Measurements from ENCODE around the gene ARHGEF7. TPM values are rescaled to one million over a fixed set of nuclear protein-coding genes. Genes with fewer than 3 reads are reported as not detected.

The ARHGEF7 gene
- total RNA-seq, 2 donors from 2014 or later: 78.8 to 104 TPM

DNA sequence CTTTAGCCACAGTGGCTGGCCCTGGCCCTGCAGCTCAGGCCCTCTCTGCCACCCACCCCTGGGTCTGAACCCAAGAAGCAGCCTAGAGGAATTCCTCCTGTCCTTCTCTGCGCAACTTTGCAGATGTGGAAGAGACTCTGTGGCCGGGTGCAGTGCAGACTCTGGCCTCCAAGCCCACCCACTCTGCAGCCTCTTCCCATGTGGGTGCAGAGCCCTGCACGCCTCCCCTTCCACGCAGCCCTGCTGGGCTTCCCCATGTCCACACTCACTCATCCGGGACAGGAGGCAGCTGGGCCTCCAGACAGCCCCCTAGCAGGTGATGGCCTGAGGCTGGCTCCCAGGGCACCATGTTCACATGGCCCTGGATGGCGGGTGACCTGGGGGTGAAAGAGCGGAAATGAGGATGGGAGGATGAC lies 207.8 kb downstream of the ARHGEF7 start:
- ATAC-seq (no peak), DNase-seq (no peak)
- H3K27me3 Mint-ChIP-seq: no peaks in the 10 kb centered on the region
- H3K4me1 Mint-ChIP-seq: peaks cover 8% of the 10 kb centered on the region
- H3K4me3 Mint-ChIP-seq: no peak overlapping the region
- peaks cover 5% of the 10 kb centered on the region for H3K36me3 Mint-ChIP-seq (ENCODE audit: low read depth)
- peak overlapping the region; percentile 27 for H3K27ac Mint-ChIP-seq
- no peaks in the 10 kb centered on the region for H3K9me3 ChIP-seq (ENCODE audit: control insufficient read depth, low read length, poor library complexity, severe bottlenecking)

DNA sequence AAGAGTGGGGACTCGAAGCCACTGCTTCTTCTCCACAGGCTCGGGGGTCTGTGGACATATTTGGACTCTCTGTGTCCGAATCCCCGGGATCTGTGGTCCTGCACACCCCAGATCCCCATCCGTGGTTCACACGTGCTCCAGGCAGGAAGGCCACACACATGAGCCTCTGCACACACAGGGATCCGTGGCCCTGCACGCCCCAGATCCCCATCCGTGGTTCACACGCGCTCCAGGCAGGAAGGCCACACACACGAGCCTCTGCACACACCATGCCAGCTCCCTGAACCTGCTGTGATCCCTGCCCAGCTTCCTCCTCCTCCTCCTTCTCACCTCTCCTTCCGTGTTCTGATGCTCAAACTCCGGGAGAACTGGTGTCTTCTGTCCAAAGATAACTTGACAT lies 208.4 kb downstream of the ARHGEF7 start:
- Mint-ChIP-seq H3K27me3 (no peaks in the 10 kb centered on the region), H3K27ac (peak overlapping the region; percentile 24), H3K4me3 (no peak overlapping the region), H3K4me1 (peaks cover 7% of the 10 kb centered on the region), H3K36me3 (ENCODE audit: low read depth) (peaks cover 5% of the 10 kb centered on the region)
- no peaks in the 10 kb centered on the region for H3K9me3 ChIP-seq (ENCODE audit: control insufficient read depth, low read length, poor library complexity, severe bottlenecking)
- no peak for DNase-seq
- ATAC-seq: no peak

DNA sequence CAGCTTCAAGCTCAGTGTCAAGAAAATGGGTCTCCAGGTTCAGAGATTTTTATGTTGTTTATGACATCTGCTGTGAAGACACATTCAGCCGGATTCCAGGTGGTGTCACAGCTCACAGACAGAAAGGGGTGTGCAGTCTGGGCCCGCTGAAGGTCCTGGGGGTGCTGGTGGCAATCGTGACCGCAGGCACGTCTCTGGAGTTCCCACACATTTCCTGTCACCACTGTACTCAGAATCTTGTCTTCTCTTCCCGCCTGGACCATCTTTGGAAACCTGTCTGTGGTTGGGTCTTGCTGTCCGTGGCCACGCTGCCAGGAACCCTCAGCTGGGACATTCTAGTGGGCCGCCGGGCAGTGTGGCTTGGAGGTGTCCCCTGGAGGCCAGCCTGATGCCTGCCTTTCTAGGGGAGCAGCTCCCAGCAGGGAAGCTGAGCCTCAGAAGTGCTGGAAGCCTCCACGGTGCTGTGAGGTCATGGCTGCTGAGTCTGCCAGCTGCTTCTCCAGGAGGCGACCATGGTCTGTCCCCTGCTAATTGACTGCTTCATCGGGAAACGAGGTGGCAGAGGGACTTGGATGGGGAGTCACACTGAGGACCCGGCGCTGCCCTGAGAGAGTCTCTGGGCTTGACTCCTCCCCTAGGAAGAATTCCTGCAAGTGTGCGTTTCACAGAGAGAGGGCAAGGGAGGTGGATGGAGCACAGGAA lies 209.0 kb downstream of the ARHGEF7 start:
- no peaks in the 10 kb centered on the region for H3K9me3 ChIP-seq (ENCODE audit: control insufficient read depth, low read length, poor library complexity, severe bottlenecking)
- Mint-ChIP-seq H3K27ac (peak overlapping the region; percentile 24), H3K36me3 (ENCODE audit: low read depth) (peaks cover 5% of the 10 kb centered on the region), H3K4me3 (no peak overlapping the region), H3K27me3 (no peaks in the 10 kb centered on the region), H3K4me1 (peaks cover 7% of the 10 kb centered on the region)
- ATAC-seq: no peak
- DNase-seq: no peak

DNA sequence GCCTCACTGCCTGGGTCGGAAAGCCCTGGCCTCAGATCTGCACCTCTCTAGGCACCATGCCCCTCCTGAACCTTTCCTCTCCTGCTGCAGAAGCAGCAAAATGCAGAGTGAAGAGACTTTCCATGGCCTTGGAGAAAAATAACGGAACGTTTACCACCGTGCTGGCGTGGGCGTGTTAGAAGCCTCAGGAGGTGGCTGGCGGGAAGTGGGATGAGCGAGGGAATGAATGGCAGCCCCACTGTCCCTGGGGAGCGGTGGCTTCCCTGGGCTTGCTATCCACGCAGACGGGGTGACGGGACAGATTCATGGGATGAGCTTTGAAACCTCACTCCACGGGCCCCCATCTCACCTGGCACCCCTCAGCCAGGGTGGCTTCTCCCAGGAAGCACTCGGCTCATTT lies 209.6 kb downstream of the ARHGEF7 start:
- Mint-ChIP-seq H3K4me3 (no peak overlapping the region), H3K36me3 (ENCODE audit: low read depth) (peaks cover 2% of the 10 kb centered on the region), H3K27me3 (no peaks in the 10 kb centered on the region), H3K4me1 (peaks cover 5% of the 10 kb centered on the region), H3K27ac (no peak overlapping the region)
- H3K9me3 ChIP-seq (ENCODE audit: control insufficient read depth, low read length, poor library complexity, severe bottlenecking): no peaks in the 10 kb centered on the region
- ATAC-seq (no peak), DNase-seq (no peak)

DNA sequence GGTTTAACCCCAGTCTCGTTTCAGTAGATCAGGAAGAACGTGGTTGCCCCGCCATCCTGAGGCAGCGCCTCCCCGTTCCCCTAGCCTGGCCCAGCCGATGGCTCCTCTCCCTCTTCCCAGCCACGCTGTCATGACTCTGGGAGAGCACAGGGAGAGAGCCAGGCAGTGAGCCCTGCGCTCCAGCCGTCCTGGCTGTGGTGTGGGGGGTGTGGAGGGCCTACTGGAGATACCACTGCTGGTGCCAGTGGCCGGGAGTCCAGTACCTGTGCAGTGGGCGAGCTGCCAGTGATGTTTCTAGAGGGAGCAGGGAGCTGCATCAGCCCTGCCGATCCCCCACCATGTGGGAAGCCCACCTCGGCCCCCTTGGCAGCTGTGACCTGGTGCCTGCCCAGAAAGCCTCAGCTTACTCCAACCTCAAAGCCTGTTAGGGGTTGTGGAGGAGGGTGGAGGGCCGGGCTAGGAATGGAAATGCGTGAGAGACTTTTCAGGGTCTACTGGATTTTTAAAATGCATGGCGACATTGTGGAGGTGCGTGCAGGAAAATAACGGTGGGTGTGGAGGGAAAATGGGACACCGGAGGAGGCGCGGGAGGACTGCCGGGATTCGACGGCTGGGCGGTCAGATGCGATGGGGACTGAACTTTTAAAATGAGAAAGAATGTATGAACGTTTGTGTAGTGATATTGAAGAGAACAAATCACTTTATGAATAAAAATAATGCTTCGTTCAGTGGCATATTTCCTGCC lies 210.2 kb downstream of the ARHGEF7 start:
- Mint-ChIP-seq H3K27ac (no peak overlapping the region), H3K4me1 (peaks cover 5% of the 10 kb centered on the region), H3K4me3 (no peak overlapping the region), H3K27me3 (no peaks in the 10 kb centered on the region), H3K36me3 (ENCODE audit: low read depth) (no peaks in the 10 kb centered on the region)
- ATAC-seq (no peak), DNase-seq (no peak)
- H3K9me3 ChIP-seq (ENCODE audit: control insufficient read depth, low read length, poor library complexity, severe bottlenecking): no peaks in the 10 kb centered on the region

DNA sequence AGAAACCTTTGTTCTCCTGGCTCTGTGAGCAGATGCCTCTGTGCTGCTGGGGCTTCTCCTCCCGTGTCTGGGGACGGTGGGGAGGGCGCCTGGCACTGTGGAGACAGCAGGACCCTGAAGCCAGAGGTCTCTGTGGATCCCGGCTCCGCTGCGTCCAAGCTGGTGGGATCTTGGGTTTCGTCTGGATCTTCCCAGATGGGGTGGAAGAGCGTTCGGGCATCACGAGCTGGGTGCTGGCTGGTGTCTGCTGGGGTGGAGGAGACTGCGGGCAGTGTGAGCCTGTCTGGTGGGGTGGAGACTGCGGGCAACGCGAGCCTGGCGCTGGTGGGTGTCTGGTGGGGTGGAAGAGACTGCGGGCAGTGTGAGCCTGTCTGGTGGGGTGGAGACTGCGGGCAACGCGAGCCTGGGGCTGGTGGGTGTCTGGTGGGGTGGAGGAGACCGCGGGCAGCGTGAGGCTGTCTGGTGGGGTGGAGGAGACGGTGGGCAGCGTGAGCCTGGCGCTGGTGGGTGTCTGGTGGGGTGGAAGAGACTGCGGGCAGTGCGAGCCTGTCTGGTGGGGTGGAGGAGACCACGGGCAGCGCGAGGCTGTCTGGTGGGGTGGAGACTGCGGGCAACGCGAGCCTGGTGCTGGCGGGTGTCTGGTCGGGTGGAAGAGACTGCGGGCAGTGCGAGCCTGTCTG lies 211.0 kb downstream of the ARHGEF7 start:
- DNase-seq: no peak

DNA sequence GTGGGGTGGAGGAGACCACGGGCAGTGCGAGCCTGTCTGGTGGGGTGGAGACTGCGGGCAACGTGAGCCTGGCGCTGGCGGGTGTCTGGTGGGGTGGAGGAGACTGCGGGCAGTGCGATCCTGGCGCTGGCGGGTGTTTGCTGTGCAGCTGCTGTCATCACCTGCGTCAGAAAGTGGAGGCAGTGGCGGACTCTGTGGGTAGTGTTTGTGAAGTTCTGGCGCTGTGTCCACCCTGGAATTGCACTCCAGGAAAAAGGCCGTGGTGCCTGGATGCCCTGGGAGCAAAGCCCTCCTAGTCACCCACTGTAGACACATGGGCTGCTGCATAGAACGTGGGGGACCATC lies 211.5 kb downstream of the ARHGEF7 start:
- Mint-ChIP-seq H3K27me3 (no peaks in the 10 kb centered on the region), H3K4me3 (peak overlapping the region; percentile 25), H3K27ac (no peak overlapping the region), H3K36me3 (ENCODE audit: low read depth) (no peaks in the 10 kb centered on the region), H3K4me1 (peaks cover 5% of the 10 kb centered on the region)
- DNase-seq (no peak), ATAC-seq (no peak)
- no peaks in the 10 kb centered on the region for H3K9me3 ChIP-seq (ENCODE audit: control insufficient read depth, low read length, poor library complexity, severe bottlenecking)

More for the DNA sequence above, 211.0 kb downstream of the ARHGEF7 start:
- Mint-ChIP-seq H3K4me3 (peak overlapping the region; percentile 25), H3K4me1 (peaks cover 5% of the 10 kb centered on the region), H3K36me3 (ENCODE audit: low read depth) (no peaks in the 10 kb centered on the region), H3K27ac (no peak overlapping the region), H3K27me3 (no peaks in the 10 kb centered on the region)
- no peaks in the 10 kb centered on the region for H3K9me3 ChIP-seq (ENCODE audit: control insufficient read depth, low read length, poor library complexity, severe bottlenecking)
- ATAC-seq: no peak

DNA sequence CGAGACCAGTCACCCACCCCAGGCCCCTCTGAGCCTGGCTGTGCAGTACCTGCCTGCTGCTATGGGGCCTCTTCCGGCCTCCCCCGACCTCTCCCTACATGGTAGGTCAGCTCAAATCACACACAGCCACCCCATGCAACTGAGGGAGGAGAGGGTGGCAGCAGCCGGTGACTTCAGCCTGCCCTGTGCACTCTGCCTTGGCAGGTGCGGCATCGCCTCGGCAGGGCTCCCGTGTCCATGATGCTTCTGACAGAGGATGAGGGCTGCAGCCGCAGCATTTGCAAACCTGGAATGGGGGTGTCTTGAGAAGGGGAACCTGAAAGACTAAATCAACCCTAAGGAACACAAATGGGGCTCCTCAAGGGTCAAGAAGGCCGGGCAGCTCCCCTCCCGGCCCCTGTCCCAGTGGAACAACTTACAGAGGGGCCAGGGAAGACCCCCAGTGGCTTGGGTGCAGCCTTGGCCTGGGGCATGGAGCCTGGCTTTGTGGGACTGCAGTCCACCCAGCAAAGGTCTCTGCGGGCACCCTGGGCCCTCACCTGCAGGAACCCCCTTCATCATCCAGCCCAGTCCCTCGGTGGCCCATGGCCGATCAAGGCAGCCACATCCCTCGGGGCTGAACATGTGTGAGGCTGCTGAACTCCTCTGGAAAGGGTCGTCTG lies 212.0 kb downstream of the ARHGEF7 start:
- no peak overlapping the region for H3K4me3 Mint-ChIP-seq
- DNase-seq (no peak), ATAC-seq (no peak)
- peaks cover 5% of the 10 kb centered on the region for H3K4me1 Mint-ChIP-seq
- H3K27me3 Mint-ChIP-seq: no peaks in the 10 kb centered on the region
- H3K9me3 ChIP-seq (ENCODE audit: control insufficient read depth, low read length, poor library complexity, severe bottlenecking): no peaks in the 10 kb centered on the region
- H3K27ac Mint-ChIP-seq: no peak overlapping the region
- H3K36me3 Mint-ChIP-seq (ENCODE audit: low read depth): no peaks in the 10 kb centered on the region

DNA sequence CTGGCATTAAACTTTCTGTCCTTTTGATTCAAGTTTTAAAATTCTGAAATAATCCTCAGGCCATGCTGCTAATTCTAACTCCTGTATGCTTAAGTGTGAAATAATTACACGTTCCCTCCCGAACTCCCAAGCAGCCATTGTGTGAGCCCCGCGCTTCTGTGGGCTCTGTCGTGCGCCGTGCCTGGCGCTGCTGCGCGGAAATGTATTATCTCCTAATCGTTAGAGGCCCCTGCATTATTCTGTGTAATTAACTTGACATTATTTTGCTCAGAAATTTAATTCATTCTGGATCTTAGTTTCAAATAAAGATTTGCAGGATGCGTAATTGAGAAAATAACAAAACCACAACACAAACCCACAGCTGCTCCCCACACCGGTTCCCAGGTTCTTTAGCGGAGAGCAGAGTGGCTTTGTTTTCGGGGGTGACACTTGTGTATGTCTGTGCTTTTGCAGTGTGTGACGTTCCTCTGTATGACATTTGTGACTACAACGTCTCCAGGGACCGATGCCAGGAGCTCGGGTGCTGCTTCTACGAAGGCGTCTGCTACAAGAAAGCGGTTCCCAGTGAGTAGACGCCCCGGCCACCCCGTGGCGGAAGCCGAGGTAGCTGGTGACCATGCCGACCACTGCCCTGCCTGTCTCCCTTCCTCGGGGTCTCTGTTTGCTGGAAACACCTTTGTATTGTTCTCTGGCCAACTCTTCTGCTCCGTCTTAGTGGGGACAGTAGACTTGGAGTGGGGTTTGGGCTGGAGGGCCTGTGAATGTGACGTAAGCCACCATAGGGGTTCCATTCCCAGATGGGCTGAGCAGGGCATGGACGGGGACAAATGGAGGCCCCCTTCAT lies 212.8 kb downstream of the ARHGEF7 start:
- no peaks in the 10 kb centered on the region for H3K27me3 Mint-ChIP-seq
- DNase-seq (no peak), ATAC-seq (no peak)
- no peak overlapping the region for H3K27ac Mint-ChIP-seq
- peaks cover 5% of the 10 kb centered on the region for H3K4me1 Mint-ChIP-seq
- no peaks in the 10 kb centered on the region for H3K9me3 ChIP-seq (ENCODE audit: control insufficient read depth, low read length, poor library complexity, severe bottlenecking)
- H3K36me3 Mint-ChIP-seq (ENCODE audit: low read depth): no peaks in the 10 kb centered on the region
- H3K4me3 Mint-ChIP-seq: no peak overlapping the region

DNA sequence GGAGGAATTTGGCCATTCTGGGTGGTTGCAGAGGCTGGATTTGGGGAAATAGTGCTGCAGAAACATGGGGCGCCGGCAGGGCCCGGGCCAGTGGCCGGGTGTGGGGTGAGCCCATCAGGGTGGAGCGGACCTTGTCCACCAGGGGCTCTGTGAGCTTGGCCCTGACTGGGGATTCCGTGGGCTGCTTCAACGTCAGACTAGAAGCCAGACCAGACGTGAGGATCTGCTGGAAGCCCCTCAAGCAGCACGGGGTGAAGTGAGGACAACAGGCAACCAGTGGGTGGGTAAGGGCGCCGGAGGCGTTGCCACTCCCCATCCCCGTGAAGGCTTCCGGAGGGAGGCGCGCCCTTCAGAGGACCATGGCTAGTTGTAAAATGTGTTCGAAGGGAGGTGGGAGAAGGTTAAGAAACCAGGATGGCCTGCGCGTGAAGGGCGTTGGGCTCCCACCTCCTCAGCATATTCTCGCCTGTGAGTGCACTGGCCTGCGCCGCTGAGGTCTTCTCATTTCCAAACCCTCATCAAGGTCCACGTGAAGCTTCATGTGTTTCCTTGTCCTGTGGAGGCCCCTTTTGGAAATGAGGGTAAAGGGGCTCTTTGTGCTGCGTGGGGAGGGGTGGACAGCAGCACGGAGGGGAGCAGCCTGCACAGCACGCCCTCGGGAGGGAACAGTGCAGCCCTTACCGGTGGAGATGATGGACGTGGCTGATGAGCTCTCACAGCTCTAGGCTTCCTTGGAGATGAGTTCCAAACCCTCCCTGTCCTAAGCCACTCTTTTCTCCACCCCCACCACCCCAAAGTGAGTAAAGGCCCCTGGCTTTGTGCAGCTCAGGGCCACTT lies 213.7 kb downstream of the ARHGEF7 start:
- Mint-ChIP-seq H3K4me3 (no peak overlapping the region), H3K4me1 (peaks cover 3% of the 10 kb centered on the region), H3K27me3 (no peaks in the 10 kb centered on the region), H3K36me3 (ENCODE audit: low read depth) (peaks cover 3% of the 10 kb centered on the region), H3K27ac (no peak overlapping the region)
- no peaks in the 10 kb centered on the region for H3K9me3 ChIP-seq (ENCODE audit: control insufficient read depth, low read length, poor library complexity, severe bottlenecking)
- ATAC-seq (no peak), DNase-seq (no peak)

DNA sequence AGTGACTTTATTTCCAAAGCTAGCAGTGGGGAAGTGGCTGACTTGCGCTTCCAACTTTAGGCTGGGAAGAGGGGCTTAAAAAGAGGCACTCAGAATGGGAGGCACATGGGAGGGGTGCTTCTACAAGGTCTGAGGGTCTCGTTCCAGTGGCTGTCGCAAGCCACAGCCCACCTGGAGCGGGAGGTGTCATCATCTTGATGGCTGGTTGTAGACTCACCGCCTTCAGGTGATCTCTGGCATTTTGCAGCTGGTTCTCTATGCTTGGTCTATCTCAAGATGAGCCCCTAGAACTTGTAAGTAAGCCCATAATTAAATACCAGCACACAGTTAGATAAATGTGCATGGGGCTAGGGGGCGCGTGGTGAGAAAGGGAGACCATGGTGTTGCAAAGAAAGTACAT lies 214.5 kb downstream of the ARHGEF7 start:
- DNase-seq: no peak
- ATAC-seq: no peak
- no peaks in the 10 kb centered on the region for H3K9me3 ChIP-seq (ENCODE audit: control insufficient read depth, low read length, poor library complexity, severe bottlenecking)
- H3K36me3 Mint-ChIP-seq (ENCODE audit: low read depth): peaks cover 3% of the 10 kb centered on the region
- peaks cover 2% of the 10 kb centered on the region for H3K4me1 Mint-ChIP-seq
- H3K27me3 Mint-ChIP-seq: no peaks in the 10 kb centered on the region
- H3K27ac Mint-ChIP-seq: no peak overlapping the region
- no peak overlapping the region for H3K4me3 Mint-ChIP-seq

DNA sequence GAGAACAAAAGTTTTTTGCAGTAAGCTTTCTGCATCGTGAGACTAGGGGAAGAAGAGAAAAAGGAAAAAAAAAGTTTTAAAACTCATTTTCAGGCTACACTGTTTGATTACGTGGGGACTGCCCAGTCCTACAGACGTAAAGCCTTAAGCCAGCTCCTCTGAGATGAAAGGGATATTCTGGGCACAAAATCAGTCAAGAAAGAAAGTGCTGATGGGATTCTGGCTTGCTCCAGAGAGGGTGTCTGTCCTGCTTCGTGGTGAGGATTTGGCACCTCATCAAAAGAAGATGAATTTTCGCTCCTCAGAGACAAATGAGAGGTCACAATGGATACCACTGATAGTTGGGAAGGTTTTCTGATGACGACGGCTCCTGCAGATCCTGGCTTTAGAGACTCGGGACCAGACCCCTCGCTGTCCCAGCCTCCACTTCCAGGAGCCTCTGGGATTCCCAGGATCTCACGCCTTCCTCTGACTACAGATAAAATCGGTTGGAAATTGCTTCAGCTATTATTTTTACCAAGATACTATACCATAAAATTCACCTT lies 215.0 kb downstream of the ARHGEF7 start:
- H3K27ac Mint-ChIP-seq: no peak overlapping the region
- H3K4me1 Mint-ChIP-seq: peaks cover 2% of the 10 kb centered on the region
- ATAC-seq (no peak), DNase-seq (no peak)
- H3K9me3 ChIP-seq (ENCODE audit: control insufficient read depth, low read length, poor library complexity, severe bottlenecking): no peaks in the 10 kb centered on the region
- H3K36me3 Mint-ChIP-seq (ENCODE audit: low read depth): peaks cover 3% of the 10 kb centered on the region
- H3K4me3 Mint-ChIP-seq: no peak overlapping the region
- no peaks in the 10 kb centered on the region for H3K27me3 Mint-ChIP-seq
